ENCODE results near the gene YEATS2. TPM values are rescaled to one million over a fixed set of nuclear protein-coding genes. Genes with fewer than 3 reads are reported as not detected.
"Not testable (repeated sequence)": the region's sequence is repeated elsewhere in the genome, so short reads cannot be mapped to it uniquely, and the experiment has no call there.

Gene YEATS2
- total RNA-seq, 1 donor from 2014 or later = 10.7 TPM

GRCh38 chr3:183734750-183735494 lies 37.3 kb downstream of the YEATS2 start:
- intact Hi-C loops (cut with micrococcal nuclease) = no loop called here
- H3K27ac ChIP-seq (replicated peaks) = peak overlapping the region; percentile 49

GRCh38 chr3:183737116-183737515 lies 39.5 kb downstream of the YEATS2 start:
- TF ChIP-seq CTCF (IDR thresholded peaks at IDR 0.05; ENCODE audit: borderline replicate concordance) = no peak
- Histone ChIP-seq H3K27me3 (ENCODE audit: low read depth) (no peaks in the 10 kb centered on the region), H3K4me1 (peaks cover 16% of the 10 kb centered on the region), H3K27ac (replicated peaks) (no peak overlapping the region), H3K9me3 (replicated peaks) (no peaks in the 10 kb centered on the region), H3K4me3 (no peak overlapping the region), H3K36me3 (peaks cover 44% of the 10 kb centered on the region)
- intact Hi-C loops (cut with micrococcal nuclease) = no loop called here
- DNase-seq = no peak

More at GRCh38 chr3:183734750-183735494, 37.3 kb downstream of the YEATS2 start:
- Histone ChIP-seq H3K4me3 (no peak overlapping the region), H3K27me3 (ENCODE audit: low read depth) (no peaks in the 10 kb centered on the region), H3K4me1 (peaks cover 16% of the 10 kb centered on the region), H3K36me3 (peaks cover 50% of the 10 kb centered on the region), H3K9me3 (replicated peaks) (no peaks in the 10 kb centered on the region)
- no peak for TF ChIP-seq CTCF (IDR thresholded peaks at IDR 0.05; ENCODE audit: borderline replicate concordance)
- DNase-seq = no peak

- H3K27me3 ChIP-seq (ENCODE audit: low read depth); intact Hi-C loops (cut with micrococcal nuclease); H3K9me3 ChIP-seq (replicated peaks); H3K27ac ChIP-seq (replicated peaks); H3K4me3 ChIP-seq; H3K4me1 ChIP-seq; DNase-seq: not testable (repeated sequence)
- peaks cover 34% of the 10 kb centered on the region for H3K36me3 ChIP-seq
Measured at GRCh38 chr3:183740154-183740553, 42.6 kb downstream of the YEATS2 start.

- Histone ChIP-seq H3K4me1 (no peaks in the 10 kb centered on the region), H3K36me3 (peaks cover 23% of the 10 kb centered on the region), H3K27me3 (ENCODE audit: low read depth) (no peaks in the 10 kb centered on the region), H3K9me3 (replicated peaks) (no peaks in the 10 kb centered on the region), H3K27ac (replicated peaks) (no peak overlapping the region), H3K4me3 (no peak overlapping the region)
- intact Hi-C loops (cut with micrococcal nuclease) = no loop called here
- no peak for DNase-seq
- TF ChIP-seq CTCF (IDR thresholded peaks at IDR 0.05; ENCODE audit: borderline replicate concordance) = no peak
Measured at GRCh38 chr3:183743231-183743630, 45.6 kb downstream of the YEATS2 start.

GRCh38 chr3:183745300-183746098 lies 47.9 kb downstream of the YEATS2 start:
- DNase-seq = no peak
- TF ChIP-seq CTCF (IDR thresholded peaks at IDR 0.05; ENCODE audit: borderline replicate concordance) = no peak
- Histone ChIP-seq H3K4me3 (no peak overlapping the region), H3K36me3 (peaks cover 34% of the 10 kb centered on the region), H3K9me3 (replicated peaks) (no peaks in the 10 kb centered on the region), H3K4me1 (no peaks in the 10 kb centered on the region), H3K27me3 (ENCODE audit: low read depth) (no peaks in the 10 kb centered on the region), H3K27ac (replicated peaks) (no peak overlapping the region)
- intact Hi-C loops (cut with micrococcal nuclease) = no loop called here

GRCh38 chr3:183754052-183754451 lies 56.5 kb downstream of the YEATS2 start:
- no peaks in the 10 kb centered on the region for H3K4me1 ChIP-seq
- no peak overlapping the region for H3K4me3 ChIP-seq
- no peaks in the 10 kb centered on the region for H3K27me3 ChIP-seq (ENCODE audit: low read depth)
- intact Hi-C loops (cut with micrococcal nuclease) = no loop called here
- DNase-seq = no peak
- no peak for TF ChIP-seq CTCF (IDR thresholded peaks at IDR 0.05; ENCODE audit: borderline replicate concordance)
- no peak overlapping the region for H3K27ac ChIP-seq (replicated peaks)
- no peaks in the 10 kb centered on the region for H3K9me3 ChIP-seq (replicated peaks)
- H3K36me3 ChIP-seq = peaks cover 80% of the 10 kb centered on the region
